ENCODE results near the gene AGAP1.

The AGAP1 gene

GRCh38 chr2:235552671-235553070, 58.8 kb downstream of the AGAP1 start:
- no peak for DNase-seq

- no peak for DNase-seq
These were observed 59.4 kb downstream of the AGAP1 start for GRCh38 chr2:235553291-235553690.

- no peak for DNase-seq
These were observed 59.9 kb downstream of the AGAP1 start for GRCh38 chr2:235553696-235554100.

DNA sequence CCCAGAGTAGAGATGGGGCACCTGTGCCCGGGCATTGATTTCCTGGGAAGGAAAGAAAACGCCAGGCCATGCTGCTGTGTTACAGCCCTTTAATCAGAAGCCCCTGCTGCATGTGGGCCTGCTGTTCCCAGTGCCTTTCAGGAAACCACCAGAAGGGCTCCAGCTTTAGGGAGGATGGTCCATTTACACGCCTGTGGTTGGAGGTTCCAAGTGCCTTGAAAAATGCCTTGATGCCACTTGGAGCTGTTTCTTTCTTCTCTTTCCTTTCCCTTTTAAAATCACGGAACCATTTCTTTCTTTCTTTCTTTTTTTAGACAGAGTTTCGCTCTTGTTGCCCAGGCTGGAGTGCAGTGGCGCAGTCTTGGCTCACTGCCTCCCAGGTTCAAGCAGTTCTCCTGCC, 60.5 kb downstream of the AGAP1 start:
- no peak for DNase-seq

- DNase-seq, result no peak
These were observed 61.1 kb downstream of the AGAP1 start for GRCh38 chr2:235554936-235555335.

GRCh38 chr2:235555371-235555770, 61.5 kb downstream of the AGAP1 start:
- no peak for DNase-seq

DNA sequence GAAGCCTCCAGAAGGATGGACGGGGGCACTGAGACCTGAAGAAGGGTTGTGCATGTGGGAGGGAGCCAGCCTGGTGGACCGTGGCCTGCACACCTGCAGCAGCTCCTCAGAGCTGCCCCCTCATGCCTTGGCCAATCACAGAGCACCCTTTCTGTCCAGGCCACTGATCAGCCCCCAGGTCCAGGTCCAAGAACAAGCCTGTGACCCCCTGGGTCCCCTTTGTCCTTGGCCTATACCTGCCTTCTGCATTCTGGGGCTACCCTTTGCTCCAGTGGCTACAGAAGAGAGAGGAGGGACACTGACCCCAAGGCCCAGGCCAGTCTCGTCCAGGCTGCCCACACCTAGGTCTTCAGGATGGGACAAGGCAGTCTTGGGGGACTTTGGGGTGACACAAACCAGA, 62.2 kb downstream of the AGAP1 start:
- no peak for DNase-seq

DNA sequence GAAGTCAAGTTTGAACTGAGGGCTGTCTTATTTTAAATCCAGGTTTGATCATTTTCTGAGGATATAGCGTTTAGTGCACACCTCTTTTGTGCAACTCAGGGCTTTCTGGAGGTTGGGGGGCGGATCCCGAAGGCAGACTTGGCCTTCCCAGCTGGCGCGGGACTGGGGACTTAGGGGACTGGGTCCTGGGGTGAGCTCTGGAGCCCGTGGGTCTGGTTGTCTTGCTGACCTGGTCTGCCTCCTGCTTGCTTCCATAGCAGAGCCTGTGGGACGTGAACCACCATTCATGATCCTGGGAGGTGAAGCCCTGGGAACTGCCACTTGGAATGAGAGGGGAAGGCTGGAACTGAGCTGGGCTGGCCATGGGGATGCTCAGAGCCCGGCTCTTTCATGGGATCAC, 63.1 kb downstream of the AGAP1 start:
- no peak for DNase-seq

DNA sequence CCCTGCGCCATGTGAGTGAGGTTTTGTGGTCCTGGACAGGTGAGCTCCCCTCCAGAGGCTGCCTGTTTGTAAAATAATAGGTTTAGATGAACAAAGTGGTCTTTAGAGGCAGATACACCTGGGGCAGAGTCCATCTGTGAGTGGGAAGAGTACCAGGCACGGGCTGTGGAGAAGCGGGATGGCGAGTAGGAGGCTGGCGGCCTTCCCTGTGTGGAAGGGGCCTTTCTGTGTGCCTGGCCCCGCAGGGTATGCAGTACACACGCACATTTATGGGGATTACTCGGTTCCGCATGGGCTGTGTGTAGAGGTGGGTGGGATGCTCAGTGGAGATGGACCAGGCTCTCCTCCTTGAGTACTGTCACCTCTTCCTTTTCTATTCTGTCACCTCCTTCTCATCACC, 64.1 kb downstream of the AGAP1 start:
- DNase-seq, result no peak

- DNase-seq, result no peak
These were observed 64.7 kb downstream of the AGAP1 start for GRCh38 chr2:235558572-235558971.

DNA sequence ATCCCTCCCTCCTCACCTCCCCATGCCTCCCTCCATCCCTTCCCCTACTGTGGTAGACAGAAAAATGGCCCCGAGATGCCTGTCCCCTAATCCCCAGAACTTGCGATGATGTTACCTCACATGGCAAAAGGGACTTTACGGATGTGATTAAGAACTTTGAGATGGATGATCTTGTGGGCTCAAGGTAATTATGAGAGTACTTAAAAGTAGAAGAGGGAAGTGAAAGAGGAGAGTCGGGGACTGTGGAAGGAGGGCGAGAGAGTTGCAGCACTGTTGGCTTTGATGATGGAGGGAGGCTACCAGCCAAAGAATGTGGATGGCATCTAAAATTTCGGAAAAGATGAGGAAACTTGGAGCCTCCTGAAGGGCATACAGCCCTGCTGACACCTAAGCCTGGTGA, 66.5 kb downstream of the AGAP1 start:
- DNase-seq, result no peak

GRCh38 chr2:235561450-235561849, 67.6 kb downstream of the AGAP1 start:
- no peak for DNase-seq

DNA sequence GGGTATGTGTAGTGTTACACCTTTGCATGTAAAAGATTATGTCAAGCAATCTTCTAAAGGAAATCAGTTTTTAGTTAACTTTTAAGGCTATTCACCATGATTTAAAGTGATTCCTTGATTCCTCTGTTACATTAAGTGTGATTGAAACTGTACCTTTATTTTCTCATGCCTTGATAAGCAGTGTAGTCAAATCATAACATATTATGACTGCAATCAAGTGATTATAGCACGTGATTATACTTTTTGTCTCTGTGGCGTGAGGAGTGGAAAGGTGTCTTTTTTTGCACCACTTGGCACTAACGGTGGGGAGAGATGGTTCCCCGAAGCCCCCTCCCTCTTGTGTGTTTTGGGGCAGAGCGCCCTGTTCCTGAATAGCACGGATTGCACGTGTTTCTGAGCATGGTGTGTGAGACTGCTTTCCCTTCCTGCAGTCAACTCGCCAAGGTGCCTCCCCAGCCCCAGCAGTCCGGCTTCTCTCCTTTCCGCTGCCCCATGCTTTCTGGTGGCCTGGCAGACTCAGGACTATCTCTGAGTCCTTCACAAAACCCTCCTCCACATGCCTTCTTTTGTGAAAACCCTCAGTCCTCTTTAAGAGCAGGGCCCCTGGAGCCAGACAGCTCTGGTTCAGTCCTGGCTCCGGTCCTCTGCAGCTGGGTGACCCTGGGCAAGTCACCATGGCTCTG, 68.4 kb downstream of the AGAP1 start:
- DNase-seq, result no peak

GRCh38 chr2:235563056-235563910, 69.4 kb downstream of the AGAP1 start:
- DNase-seq, result no peak

- no peak for DNase-seq
These were observed 70.2 kb downstream of the AGAP1 start for GRCh38 chr2:235564066-235564465.

GRCh38 chr2:235564884-235565530, 71.2 kb downstream of the AGAP1 start:
- no peak for DNase-seq

DNA sequence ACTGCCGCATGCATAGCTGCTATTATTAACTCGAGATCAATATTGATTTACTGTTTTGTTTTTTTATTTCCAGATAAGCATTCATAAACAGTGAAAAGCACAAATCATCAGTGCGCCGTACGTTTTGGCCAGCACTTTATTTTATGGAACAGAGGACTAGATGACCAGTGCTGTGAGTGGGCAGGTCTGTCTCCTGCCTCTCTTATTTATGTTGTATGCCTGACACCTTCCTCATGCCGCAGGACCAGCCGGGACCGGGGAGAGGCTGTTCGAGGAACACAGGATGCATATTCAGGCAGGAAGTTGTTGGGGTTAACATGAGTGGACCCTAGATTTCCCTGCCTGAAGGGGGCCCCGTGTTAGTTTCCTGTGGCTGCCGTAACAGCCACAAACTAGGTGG, 72.6 kb downstream of the AGAP1 start:
- no peak for DNase-seq

DNA sequence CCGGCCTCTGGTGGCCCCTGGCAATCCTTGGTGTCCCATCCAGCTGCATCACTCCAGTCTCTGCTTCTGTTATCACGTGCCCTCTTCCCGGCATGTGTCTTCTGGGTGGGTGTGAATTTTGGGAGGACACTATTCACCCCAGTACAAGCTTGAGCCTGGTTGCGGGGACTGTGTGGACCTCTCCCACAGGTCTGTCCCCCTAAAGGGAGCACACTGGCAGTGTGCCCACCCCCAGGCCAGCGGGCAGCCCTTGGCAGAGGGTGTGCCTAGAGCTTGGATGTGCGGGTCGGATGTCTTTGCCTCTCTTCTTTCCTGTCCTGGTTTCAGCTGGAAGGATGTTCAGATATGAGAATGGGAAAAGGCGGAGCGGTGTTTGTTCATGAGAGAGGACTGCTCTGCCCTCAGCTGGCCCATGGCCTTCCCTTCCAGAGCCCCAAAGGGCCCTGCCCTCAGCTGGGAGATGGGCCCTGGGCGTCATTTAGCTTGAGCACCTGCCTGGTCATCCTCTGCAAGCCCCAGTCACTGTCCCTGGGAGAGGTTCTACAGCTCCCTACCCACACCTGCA, 73.2 kb downstream of the AGAP1 start:
- DNase-seq, result no peak

DNA sequence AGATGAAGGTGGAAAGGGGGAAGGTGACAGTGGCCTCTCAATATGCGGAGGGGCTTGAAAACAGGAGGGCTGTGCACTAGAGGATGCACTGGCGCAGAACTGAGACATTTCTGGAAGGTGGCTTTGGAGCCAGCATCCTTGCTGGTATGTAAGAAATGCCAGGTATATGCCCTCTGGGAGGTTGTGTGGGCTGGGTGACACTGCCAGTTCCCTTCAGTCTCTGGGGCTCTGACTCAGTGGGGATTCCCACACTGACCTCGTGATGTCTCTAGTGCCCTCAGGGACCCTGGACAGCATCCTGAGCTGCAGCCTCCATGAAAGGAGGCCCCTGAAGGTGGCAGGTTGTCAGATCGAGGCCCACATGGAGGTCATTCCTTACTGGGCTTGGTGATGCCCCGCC, 74.0 kb downstream of the AGAP1 start:
- no peak for DNase-seq

GRCh38 chr2:235568431-235568830, 74.6 kb downstream of the AGAP1 start:
- no peak for DNase-seq

GRCh38 chr2:235569837-235570236, 76.0 kb downstream of the AGAP1 start:
- no peak for DNase-seq

DNA sequence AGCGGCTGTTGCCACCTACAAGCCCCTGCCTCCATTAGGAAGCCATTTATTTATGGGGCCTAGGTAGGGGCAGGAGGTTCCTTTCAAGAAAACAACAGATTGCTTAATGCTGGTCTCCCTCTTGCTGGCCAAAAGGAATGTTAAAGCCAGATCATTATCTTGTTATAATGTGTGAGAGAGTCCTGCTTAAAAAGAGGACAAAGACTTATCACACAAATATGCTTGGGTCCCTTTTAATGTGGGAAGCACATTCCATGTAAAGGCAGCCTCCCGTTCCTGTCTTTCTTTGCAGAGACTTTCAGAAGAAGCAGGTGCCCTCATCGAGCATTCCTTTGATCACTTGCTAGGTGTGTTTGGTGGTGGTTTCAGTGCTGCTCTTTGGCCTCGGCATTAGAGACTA, 76.4 kb downstream of the AGAP1 start:
- DNase-seq, result no peak

DNA sequence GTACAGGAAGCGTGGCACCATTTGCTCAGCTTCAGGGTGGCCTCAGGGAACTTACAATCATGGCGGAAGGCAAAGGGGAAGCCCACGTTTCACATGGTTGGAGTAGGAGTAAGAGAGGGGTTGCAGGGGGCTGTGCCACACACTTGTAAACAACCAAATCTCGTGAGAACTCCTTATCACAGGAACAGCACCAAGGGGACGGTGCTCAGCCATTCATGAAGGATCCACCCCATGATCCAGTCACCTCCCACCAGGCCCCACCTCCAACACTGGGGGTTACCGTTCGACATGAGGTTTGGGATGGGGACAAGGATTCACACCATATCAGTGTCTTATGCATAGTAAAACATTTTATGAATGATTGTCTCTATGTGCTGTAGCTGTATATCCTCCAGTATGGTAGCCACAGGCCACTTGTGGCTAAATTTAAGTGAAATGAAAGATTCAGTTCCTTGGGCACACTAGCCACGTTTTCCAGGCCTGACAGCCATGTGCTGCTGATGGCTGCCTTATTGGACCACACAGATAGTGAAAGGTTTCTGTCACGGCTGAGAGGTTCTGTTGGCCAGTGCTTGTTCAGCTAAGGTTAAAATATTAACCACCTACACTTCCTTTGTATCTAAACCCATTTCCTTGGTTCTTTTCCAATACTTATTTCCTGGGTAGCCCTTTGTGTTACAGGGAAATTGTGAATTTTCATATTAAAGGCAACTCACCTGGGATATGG, 77.3 kb downstream of the AGAP1 start:
- DNase-seq, result no peak

Data from stimulated activated CD4-positive, alpha-beta T cell treated with anti-CD3 and anti-CD28 coated beads, Interleukin-12 subunit alpha, Interleukin-12 subunit beta, amount 100 ng/mL, for 4 hours (primary cell).